HT-29 (cell line): Measurements from ENCODE around the gene THAP2. TPM values are rescaled to one million over a fixed set of nuclear protein-coding genes. Genes with fewer than 3 reads are reported as not detected.
A peak's percentile ranks its signal among the peaks of the same experiment; 100 is the strongest.
"Not testable (repeated sequence)": the region's sequence is repeated elsewhere in the genome, so short reads cannot be mapped to it uniquely, and the experiment has no call there.

Source experiments
- DNase-seq: peaks from one replicate; pipeline ENCODE4 v3.0.0-alpha.2; 2015; ENCODE audit warnings: low spot score
- total RNA-seq: library from RNA; depleted of rRNA; stranded (reverse); fragments of >200 nt; shearing (Covaris generic); gene quantifications from 2 replicates; pipeline ENCODE4 v1.2.3, GENCODE V29; 2014

Gene THAP2
- total RNA-seq, 1 experiment from 2014 or later = 0.36 TPM

DNA sequence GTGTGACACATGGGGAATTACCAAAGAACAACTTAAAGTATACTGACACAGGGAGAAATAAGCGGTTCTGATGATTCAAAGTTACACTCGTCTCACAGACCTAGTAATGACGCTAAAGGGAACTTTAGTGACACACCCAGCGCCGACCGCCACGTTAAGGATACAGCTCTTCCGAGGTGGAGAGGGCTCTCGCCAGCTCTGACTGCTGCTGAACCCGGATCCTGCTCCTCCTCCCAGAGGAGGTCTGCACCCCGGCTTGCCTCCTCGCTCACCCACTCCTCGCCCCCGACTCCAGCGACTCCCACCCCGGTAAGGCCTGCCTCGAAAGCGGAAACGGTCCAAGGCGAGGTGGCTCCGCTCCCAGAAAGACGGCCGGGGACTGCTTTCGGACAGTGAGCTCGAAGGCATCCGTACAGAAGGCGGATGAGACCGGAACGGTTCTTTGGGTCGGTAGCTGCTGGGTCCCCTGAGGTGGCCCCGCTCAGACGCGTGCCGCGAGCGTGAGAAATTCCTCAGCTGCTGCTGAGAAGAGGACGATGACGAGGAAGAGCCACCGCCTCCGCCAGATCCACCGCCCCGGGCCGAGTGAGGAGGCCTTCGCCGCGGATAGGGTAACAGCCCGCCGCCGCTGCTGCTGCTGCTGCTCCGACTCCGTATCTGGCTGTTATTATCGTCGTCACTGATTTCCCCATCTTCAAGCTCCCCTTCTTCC, 1.1 kb upstream of the THAP2 start:
- DNase-seq = peak; percentile 72

DNA sequence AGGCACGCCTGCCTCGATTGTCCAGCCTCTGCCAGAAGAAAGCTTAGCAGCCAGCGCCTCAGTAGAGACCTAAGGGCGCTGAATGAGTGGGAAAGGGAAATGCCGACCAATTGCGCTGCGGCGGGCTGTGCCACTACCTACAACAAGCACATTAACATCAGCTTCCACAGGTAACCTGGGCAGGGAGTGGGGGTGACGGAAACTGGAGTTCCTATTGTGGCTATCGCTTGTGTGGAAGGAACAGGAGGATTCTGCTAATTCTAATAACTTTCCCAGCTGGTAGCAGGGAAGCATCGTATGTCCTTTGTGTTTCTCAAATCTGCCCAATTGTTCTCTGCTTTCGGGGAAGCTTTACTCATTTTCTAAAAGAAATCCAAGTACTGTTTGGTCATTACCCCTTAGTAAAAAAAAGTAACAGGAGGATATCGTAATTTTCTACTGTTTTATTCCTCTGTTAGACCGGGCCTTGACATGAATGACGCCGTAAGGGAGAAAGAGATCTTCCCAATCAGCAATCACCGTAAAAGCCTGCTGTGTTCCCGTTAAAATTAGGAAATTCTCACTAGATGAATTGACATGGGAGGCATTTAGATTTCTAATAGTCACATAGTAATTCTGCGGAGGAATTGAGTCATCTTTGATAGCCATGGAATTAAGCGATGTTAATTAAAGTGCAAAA, 449 bp downstream of the THAP2 start:
- no peak for DNase-seq

DNA sequence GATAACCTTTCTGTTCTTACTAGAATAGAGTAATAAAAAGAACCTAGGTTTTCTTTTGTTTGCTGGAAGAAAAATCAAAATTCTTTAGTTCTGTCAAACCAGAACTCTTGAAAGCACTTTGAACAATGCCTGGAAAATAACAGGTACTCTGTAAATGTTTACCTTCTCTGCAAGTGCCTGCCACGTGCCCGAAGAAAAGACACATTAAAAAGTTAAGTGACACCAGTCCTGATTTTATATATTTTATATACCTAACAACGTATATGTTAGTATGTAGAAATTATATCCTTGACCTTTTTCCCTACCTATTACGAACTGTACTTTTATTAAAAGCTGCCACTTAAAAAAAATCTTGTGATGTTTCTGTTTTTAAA, 976 bp downstream of the THAP2 start:
- DNase-seq = peak; percentile 38

DNA sequence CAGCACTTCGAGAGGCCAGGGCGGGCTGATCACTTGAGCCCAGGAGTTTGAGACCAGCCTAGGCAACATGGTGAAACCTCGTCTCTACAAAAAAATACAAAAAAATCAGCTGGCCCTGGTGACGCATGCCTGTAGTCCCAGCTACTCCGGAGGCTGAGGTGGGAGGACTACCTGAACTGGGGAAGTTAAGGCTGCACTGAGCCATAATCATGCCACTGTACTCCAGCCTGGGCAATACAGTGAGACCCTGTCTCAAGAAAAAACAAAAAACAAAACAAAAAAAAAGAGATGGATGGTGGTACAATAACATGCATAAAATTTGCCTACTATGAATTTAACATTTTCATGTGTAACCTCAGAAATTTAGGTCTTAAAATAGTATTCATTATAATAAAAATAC, 2.2 kb downstream of the THAP2 start:
- no peak for DNase-seq

DNA sequence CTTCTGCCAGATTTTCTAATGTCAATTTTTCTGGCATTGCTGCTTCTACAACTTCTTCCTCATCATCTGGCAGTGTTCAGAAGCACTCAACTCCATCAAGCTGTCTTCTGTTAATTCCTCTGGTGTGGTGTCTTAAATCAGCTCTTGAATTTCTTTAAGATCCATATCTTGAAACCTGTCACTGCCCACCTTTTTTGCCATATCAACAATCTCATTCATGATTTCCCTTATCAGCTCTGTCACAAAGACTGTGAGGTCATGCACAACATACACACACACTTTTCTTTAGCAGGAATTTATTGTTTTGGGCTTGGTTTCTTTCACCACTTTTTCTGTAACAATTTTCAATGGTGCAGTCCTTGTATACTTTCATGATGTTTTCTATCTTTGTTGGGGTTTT, 7.2 kb downstream of the THAP2 start:
- no peak for DNase-seq

DNA sequence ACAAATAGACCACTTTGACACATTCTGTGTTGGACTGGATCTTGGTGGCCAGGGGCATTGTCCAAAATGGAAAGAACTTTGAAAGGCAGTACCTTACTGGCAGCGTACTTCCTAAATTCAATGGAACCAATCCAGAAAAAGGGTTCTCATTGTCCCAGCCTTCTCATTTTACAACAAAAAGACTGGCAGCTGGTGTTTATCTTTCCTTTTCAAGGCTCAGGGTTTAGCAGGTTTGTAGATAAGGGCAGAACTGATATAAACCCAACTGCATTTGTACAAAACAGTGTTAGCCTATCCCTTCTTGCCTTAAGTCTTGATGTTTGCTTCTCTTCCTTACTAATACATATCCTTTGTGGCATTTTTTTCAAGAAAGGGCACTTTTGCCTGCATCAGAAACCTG, 7.7 kb downstream of the THAP2 start:
- no peak for DNase-seq

DNA sequence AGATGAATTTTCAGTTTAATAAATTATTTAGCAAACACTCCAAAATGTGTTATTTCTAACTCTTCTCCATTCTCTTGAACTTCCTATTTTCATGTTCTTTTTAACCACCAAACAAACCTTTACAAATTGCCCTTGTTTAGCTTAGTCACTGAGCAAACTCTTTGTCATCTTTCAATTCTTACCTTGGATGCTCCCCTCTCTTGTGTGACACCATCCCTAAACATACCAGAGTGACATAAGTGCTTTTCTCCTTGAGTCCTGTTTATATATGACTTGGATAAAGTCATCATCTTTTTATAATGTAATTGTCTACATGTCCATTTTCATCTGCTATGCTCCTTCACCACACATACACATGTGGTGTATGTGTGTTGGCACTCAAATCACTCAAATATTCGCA, 18.4 kb downstream of the THAP2 start:
- no peak for DNase-seq

DNA sequence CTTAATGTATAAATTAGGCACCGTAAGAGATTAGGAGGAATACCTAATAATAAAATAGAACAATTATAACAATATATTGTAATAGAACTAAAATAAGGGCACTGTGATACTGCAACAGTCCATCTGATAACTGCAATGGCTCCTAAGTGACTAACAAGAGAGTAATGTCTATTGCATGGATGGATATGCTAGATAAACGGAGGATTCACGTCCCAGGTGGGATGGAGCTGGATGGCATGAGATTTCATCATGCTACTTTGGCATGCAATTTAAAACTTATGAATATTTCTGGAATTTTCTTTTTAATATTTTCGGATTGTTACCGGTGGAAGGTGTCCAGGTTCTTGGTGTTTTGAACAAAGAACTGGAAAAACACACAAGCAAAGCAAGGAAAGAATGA, 19.5 kb downstream of the THAP2 start:
- DNase-seq = no peak

DNA sequence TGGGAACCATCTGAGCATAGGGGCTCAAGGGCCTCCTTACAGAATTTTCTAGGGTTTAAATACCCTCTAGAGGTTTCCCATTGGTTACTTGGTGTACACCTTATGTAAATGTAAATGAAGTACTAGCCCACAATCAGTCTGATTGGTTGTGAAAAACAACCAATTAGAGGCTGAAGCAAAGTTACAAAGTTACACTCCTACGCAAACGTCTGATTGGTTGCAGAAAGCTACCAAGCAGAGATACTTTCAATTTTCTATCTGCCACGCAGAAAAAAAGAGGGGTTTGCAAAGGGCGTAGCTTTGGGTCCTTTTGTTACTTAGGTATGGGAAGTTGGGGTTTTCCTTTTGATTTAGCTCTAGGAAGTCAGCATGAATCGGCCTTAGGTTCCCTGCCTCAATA, 20.0 kb downstream of the THAP2 start:
- no peak for DNase-seq

DNA sequence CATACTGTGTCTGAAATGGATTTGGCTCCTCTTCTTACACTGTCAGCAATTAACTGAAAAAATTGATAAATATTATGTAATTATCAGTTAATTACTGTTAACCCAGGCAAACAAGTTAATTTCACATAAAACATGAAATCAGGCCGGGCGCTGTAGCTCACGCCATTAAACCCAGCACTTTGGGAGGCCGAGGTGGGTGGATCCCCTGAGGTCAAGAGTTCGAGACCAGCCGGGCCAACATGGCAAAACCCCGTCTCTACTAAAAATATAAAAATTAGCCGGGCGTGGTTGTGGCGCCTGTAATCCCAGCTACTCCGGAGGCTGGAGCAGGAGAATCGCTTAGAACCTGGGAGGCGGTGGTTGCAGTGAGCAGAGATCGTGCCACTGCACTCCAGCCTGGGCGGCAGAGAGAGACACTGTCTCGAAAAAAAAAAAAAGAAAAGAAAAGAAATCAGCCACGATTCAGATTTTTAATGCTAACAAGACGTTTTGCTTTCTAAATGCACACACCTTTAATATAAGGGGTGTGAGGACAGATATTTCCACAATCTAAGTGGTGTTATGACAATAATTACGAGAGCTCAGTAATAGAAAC, 21.3 kb downstream of the THAP2 start:
- no peak for DNase-seq

DNA sequence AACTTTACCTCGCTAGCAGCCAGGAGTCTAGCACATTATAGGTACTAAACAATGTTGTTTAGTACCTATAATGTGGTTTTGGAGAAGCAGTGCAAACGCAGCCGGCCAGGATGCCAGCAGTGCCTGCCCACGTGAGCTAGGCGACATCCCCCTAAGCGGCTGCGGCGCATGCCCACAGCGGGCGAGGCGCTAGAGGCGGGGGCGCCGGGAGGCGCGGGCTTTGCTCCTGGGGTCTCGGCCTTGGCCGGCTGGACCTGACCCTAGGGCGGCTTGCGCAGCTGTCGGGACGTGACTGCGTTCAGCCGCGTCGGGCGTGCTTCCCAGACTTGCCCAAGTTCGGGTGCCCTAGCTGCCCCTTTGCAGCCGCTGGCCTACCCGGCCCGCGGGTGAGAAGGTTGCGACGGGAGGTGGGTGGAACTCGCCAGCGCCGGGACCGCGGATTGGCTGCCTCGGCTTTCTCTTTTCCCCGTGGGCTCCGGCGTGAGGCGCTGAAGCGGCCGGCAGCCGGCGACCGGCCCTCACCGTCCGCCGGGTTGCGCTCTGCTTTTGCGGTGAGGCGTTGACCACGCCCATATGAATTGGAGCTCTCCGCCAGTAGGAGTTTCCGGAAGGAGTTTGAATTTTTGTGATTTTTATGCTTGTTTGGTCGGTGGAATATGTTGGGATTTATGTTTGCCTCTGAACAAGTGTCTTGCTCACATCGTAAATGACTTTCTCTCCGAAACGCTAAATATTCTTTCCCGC, 22.0 kb downstream of the THAP2 start, which contains the start of gene TMEM19:
TSS of gene TMEM19 (plus strand) at position 169 of the 744 bp plus-strand sequence. CDS start 599 bp downstream, outside the sequence.
- peak; percentile 91 for DNase-seq

DNA sequence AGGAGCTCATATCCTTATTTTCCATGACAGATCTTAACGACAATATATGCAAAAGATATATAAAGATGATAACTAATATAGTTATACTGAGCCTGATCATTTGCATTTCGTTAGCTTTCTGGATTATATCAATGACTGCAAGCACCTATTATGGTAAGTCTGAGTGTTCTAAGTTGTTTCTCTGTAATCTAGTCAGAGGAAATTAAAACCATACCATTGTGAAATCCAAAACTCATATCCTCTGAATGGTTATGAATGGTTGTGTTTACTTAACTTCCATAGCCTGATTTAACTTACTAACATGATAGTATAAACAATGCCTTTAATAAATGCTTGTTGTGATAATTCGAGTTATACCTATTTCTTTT, 22.5 kb downstream of the THAP2 start:
- no peak for DNase-seq

DNA sequence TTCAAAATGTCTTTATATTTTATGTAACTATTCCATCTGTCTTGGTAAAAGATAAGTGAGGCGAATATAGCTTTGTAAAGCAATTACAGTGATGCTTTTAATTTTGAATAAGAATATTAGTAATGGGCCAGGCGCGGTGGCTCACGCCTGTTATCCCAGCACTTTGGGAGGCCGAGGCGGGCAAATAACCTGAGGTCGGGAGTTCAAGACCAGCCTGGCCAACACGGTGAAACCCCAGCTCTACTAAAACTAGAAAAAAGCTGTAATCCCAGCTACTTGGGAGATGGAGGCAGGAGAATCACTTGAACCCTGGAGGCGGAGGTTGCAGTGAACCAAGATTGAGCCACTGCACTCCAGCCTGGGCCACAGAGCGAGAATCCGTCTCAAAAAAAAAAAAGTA, 23.1 kb downstream of the THAP2 start:
- DNase-seq = not testable (repeated sequence)

DNA sequence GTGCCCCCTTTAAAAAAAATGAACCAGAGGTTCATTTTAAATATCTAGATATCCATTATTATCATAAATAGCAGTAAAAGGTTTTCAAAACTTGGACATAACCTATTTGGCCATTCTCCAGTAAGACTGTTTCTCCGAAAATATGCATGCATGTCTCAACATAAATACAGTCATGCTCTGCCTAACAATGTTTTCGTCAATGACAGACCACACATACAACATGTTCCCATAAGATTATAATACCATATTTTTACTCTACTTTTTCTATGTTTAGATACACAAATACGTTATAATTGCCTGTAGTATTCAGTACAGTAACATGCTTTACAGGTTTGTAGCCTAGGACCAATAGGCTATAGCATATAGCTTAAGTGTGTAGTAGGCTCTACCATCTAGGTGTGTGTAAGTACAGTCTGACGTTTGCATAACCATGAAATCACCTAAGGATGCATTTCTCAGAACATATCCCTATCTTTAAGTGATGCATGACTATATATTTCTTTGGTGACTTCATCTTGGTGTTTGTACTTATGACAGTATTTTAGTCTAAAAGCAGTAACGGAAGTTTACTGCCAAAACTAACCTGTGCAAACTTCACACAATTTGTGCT, 25.0 kb downstream of the THAP2 start:
- no peak for DNase-seq

DNA sequence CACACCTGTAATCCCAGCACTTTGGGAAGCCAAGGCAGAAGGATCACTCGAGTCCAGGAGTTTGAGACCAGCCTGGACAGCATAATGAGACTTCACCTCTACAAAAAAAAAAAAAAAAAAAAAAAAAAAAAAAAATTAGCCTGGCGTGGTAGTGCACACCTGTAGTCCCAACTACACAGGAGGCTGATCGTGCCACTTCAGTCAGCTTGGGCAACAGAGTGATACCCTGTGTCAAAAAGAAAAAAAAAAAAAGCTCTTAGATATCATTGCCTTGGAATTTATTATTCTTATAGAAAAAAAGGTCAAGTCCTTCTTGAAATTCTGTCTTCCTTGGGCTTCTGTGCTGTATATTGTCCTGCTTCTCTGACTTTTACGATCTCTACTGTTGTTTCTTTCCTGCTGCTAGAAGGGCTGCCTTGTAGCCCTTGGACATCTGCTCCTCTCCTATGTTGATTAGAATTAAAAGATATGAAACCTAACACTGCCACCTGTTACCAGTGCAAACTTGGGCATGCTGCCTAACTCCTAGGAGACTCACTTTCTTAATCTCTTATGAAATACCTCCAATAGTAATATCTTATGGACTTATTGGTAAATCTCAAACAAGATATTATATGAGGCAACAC, 27.5 kb downstream of the THAP2 start:
- no peak for DNase-seq

DNA sequence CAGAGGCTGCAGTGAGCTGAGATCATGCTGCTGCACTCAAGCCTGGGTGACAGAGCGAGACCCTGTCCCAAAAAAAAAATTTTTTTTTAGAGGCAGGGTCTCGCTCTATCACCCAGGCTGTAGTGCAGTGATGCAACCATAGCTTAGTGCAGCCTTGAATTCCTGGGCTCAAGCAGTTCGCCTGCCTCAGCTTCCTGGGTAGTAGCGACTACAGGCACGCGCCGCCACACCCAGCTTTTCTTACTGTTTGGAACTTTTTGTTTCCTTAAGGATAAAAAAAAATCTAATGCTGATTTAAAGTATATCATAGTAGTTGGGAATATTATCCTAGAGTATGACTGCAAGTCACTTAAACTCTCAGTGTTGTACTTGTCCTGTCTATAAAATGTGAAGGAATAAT, 29.0 kb downstream of the THAP2 start:
- no peak for DNase-seq

DNA sequence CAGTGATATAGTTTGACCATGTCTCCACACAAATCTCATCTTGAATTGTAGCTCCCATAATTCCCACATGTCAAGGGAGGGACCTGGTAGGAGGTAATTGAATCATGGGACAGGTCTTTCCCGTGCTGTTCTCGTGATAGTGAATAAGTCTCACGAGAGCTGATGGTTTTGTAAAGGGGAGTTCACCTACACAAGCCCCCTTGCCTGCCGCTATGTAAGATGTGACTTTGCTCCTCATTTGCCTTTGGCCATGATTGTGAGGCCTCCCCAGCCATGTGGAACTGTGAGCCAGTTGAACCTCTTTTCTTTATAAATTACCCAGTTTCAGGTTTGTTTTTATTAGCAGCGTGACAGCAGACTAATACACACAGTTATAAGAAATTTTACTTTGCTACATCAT, 29.6 kb downstream of the THAP2 start:
- not testable (repeated sequence) for DNase-seq

DNA sequence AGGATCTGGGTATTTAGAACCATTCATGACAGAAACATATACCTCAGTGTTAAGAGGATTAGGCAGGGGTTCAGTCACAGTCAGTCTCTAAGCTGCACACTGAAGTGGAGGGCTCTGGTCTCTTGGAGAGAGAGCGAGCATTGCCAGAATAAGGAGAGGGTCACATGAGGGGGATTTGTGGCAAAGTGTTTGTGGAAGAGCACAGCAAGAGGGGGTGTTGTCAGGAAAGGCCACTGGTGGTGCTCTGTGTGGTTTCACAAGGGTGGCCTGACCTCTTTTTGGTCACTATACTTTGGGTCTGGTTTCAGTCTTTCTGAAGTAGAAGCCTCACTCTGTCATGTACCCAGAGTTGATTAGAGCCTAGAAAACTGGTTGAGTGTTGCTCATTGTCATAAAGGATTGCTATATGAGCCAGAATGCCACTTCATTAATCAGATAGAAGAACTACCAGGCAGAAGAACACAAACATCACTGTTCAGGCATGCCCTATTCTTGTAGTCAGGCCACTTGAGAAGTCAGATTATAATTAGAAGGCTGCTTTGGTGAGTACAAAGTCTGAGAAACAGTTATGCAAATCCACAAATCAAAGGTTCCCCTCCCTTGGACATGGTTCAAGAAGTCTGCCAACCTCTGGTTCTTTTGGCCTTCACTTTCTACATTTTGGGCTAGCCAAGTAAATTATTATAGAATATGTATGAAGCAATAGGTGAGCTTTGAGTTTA, 30.2 kb downstream of the THAP2 start:
- DNase-seq = no peak

DNA sequence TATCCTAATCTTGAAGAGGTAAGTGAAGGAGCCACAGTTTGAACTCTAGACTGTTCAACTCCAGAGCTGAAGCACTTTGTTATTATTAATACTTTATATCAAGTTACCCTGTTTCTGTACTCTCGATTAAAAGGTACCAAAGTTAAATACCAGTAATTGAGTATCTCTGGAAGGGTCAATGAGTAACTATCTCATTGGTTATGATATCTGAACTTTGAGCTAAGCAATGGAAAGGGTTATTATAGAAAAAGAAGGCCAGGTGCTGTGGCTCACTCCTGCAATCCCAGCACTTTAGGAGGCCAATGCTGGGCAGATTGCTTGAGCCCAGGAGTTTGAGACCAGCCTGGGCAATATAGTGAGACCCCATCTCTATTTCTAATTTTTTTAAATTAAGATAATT, 31.7 kb downstream of the THAP2 start:
- no peak for DNase-seq

DNA sequence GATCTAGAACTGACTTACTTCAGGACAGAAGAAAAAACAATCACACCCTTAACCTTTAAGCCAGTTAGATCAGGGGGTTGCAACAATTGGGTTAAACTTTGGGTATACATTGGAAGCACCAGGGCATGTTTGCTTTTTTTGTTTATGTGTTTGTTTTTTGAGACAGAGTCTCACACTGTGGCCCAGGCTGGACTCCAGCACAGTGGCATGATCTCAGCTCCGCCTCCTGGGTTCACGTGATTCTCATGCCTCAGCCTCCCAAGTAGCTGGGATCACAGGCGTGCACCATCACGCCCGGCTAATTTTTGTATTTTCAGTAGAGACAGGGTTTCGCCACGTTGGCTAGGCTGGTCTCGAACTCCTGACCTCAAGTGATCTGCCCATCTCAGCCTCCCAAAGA, 38.1 kb downstream of the THAP2 start:
- not testable (repeated sequence) for DNase-seq

DNA sequence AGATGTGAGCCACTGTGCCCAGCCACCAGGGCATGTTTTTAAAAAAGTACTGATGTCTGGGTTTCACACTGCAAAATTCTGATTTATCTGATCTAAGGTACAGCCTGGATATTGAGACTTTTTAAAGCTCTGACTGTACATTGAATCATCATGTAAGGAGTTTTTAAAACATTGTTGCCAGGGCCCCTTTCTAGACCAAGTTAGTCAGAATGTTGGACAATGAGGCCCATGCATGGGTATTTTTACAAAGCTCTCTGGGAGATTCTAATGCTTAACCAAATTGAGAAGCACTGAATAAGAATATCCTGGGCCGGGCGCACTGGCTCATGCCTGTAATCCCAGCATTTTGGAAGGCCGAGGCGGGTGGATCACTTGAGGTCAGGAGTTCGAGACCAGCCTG, 38.5 kb downstream of the THAP2 start:
- no peak for DNase-seq
